Type B pancreatic cell (in vitro differentiated cells): ENCODE measurements around the gene VSTM2B. TPM values are rescaled to one million over a fixed set of nuclear protein-coding genes. Genes with fewer than 3 reads are reported as not detected.

Experiments used
- DNase-seq: peaks from one replicate; pipeline ENCODE4 v3.0.0; 2021; ENCODE audit warnings: mixed read lengths; ENCODE audit not compliant: unreplicated experiment; ENCODE audit errors: extremely low spot score
- H3K27ac Mint-ChIP-seq: 2 replicates; pipeline ENCODE4 v1.8.0; 2021; ENCODE audit warnings: mild to moderate bottlenecking, mixed read lengths
- H3K27me3 Mint-ChIP-seq: 2 replicates; pipeline ENCODE4 v1.8.0; 2021; ENCODE audit warnings: mixed read lengths
- H3K36me3 Mint-ChIP-seq: 2 replicates; pipeline ENCODE4 v1.8.0; 2021; ENCODE audit warnings: mixed read lengths
- H3K4me1 Mint-ChIP-seq: one replicate; pipeline ENCODE4 v1.8.0; 2021; ENCODE audit warnings: mixed read lengths; ENCODE audit not compliant: unreplicated experiment
- H3K4me3 Mint-ChIP-seq: 2 replicates; pipeline ENCODE4 v1.8.0; 2021; ENCODE audit warnings: mild to moderate bottlenecking, mixed read lengths
- H3K9me3 Mint-ChIP-seq: 2 replicates; pipeline ENCODE4 v1.8.0; 2021; ENCODE audit warnings: mixed read lengths
- CTCF ChIP-seq: fragments of 200-600 bp; sonication (generic); conservative IDR thresholded peaks from 2 replicates; pipeline ENCODE4 v1.5.0; 2021; ENCODE audit warnings: antibody characterized with exemption, mild to moderate bottlenecking
- total RNA-seq: library from RNA; stranded (reverse); gene quantifications from 2 replicates; pipeline ENCODE4 v1.2.1, GENCODE V29; 2021; ENCODE audit warnings: low replicate concordance

Gene VSTM2B
- total RNA-seq, 1 donor from 2014 or later, result 0.68 TPM

GRCh38 chr19:29512748-29513147 is 13.0 kb upstream of the VSTM2B start:
- H3K27me3 Mint-ChIP-seq, result peaks cover 66% of the 10 kb centered on the region
- H3K27ac Mint-ChIP-seq, result no peak overlapping the region

DNA sequence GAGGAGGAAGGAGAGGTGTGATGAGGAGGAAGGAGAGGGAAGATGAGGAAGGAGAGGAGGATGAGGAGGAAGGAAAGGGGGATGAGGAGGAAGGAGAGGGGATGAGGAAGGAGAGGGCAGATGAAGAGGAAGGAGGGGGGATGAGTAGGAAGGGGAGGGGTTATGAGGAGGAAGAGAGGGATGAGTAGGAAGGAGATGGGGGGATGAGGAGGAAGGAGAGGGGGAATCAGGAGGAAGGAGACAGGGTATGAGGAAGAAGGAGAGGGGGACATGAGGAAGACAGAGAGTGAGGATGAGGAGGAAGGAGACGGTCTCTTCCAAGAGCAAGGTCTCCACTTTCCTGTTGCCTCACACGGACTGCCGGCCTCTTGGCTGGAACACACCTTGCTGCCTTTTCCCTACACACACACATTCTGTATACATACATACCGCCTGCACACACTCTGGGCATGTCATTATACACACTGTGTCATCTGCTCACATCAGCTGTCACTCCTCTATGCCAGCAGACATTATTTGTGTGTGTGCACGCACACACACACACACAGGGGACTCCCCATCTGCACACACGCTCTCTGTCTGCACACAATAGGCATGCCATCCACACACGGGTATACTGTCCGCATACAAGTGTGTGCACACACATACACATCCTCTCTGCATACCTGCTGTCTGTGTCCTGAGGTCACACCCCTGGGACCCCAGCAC is 11.1 kb upstream of the VSTM2B start:
- Mint-ChIP-seq H3K9me3 (no peaks in the 10 kb centered on the region), H3K27ac (no peak overlapping the region), H3K4me3 (no peak overlapping the region), H3K36me3 (no peaks in the 10 kb centered on the region), H3K27me3 (peaks cover 65% of the 10 kb centered on the region), H3K4me1 (no peaks in the 10 kb centered on the region)
- DNase-seq, result no peak
- TF ChIP-seq CTCF, result no peak

More at GRCh38 chr19:29512748-29513147, 13.0 kb upstream of the VSTM2B start:
- H3K36me3 Mint-ChIP-seq, result no peaks in the 10 kb centered on the region
- H3K4me1 Mint-ChIP-seq, result no peaks in the 10 kb centered on the region
- DNase-seq, result no peak
- no peak overlapping the region for H3K4me3 Mint-ChIP-seq
- no peak for TF ChIP-seq CTCF
- H3K9me3 Mint-ChIP-seq, result no peaks in the 10 kb centered on the region

DNA sequence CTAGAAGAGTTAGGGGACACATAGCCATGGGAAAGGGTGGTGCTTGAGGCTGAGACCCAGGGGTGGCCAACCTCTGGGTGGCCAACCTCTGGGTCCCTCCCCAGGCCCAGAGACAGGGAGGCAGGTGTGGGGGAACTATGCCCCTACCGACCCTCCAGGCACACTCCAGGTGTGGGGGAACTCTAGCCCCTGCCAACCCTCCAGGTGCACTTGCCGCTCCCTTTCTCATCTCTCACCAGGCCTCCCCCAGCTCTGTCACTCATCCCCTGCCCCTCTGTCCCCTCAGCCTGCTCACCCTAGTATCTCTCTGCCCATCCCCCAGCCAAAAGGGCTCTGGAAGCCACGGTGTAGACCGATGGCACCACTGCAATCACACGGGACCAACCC is 10.6 kb upstream of the VSTM2B start:
- Mint-ChIP-seq H3K36me3 (no peaks in the 10 kb centered on the region), H3K27ac (no peak overlapping the region), H3K9me3 (no peaks in the 10 kb centered on the region), H3K4me1 (no peaks in the 10 kb centered on the region), H3K27me3 (peaks cover 65% of the 10 kb centered on the region), H3K4me3 (no peak overlapping the region)
- no peak for TF ChIP-seq CTCF
- no peak for DNase-seq

- Mint-ChIP-seq H3K4me3 (no peak overlapping the region), H3K27ac (no peak overlapping the region)
- DNase-seq, result no peak
These were observed 10.0 kb upstream of the VSTM2B start for GRCh38 chr19:29515706-29516357.

GRCh38 chr19:29516358-29516725 is 9.5 kb upstream of the VSTM2B start:
- Mint-ChIP-seq H3K36me3 (no peaks in the 10 kb centered on the region), H3K9me3 (no peaks in the 10 kb centered on the region), H3K27ac (no peak overlapping the region), H3K4me1 (no peaks in the 10 kb centered on the region), H3K4me3 (no peak overlapping the region), H3K27me3 (peaks cover 64% of the 10 kb centered on the region)
- no peak for DNase-seq
- TF ChIP-seq CTCF, result no peak

More at GRCh38 chr19:29515706-29516357, 10.0 kb upstream of the VSTM2B start:
- no peaks in the 10 kb centered on the region for H3K36me3 Mint-ChIP-seq
- peaks cover 64% of the 10 kb centered on the region for H3K27me3 Mint-ChIP-seq
- H3K9me3 Mint-ChIP-seq, result no peaks in the 10 kb centered on the region
- no peaks in the 10 kb centered on the region for H3K4me1 Mint-ChIP-seq
- TF ChIP-seq CTCF, result no peak
